Gastrocnemius medialis (tissue), 4 donors: ENCODE measurements around the gene SLC13A5. TPM values are rescaled to one million over a fixed set of nuclear protein-coding genes. Genes with fewer than 3 reads are reported as not detected.

Experiments used
- ATAC-seq, 2 donors: fragments of 150-250 bp; one replicate each; pipeline ENCODE4 v1.9.1; 2016
- DNase-seq, 2 donors: peaks; one replicate each; pipeline ENCODE4 v3.0.0-alpha.2; 2019
- H3K27ac ChIP-seq, 4 donors: fragments of 200-600 bp; sonication (generic); 1 replicate in 1 of 4; 2 replicates in 3 of 4; pipeline ENCODE4 v1.5.1; 2016 to 2018; ENCODE audit warnings: mild to moderate bottlenecking in 2 of 4, moderate library complexity in 1 of 4
- H3K27me3 ChIP-seq, 3 donors: fragments of 200-600 bp; sonication (generic) in 2 of 3; 1 replicate in 1 of 3; 2 replicates in 2 of 3; pipeline versions ENCODE4 v1.5.1 to v1.6.0; 2016 to 2019; ENCODE audit warnings: mild to moderate bottlenecking in 1 of 3, moderate library complexity in 1 of 3
- H3K36me3 ChIP-seq, 2 donors: fragments of 200-600 bp; sonication (generic) in 1 of 2; one replicate each; pipeline ENCODE4 v1.5.1; 2017 to 2018
- H3K4me1 ChIP-seq, 2 donors: fragments of 200-600 bp; sonication (generic) in 1 of 2; one replicate each; pipeline ENCODE4 v1.5.1; 2016 to 2017; ENCODE audit warnings: mild to moderate bottlenecking in 2 of 2
- H3K4me3 ChIP-seq, 4 donors: fragments of 200-600 bp; sonication (generic) in 3 of 4; 1 replicate in 1 of 4; 2 replicates in 3 of 4; pipeline ENCODE4 v1.5.1; 2016 to 2019; ENCODE audit warnings: mild to moderate bottlenecking in 2 of 4
- H3K9me3 ChIP-seq, 3 donors: fragments of 200-600 bp; sonication (generic) in 2 of 3; 1 replicate in 1 of 3; 2 replicates in 2 of 3; pipeline ENCODE4 v1.5.1; 2016 to 2019
- POLR2A ChIP-seq, 2 donors: fragments of 450-650 bp; IDR thresholded peaks; one replicate each; pipeline ENCODE4 v1.6.1; 2017; ENCODE audit warnings: antibody characterized with exemption in 2 of 2, mild to moderate bottlenecking in 2 of 2, moderate library complexity in 2 of 2
- in situ Hi-C, 4 donors: fragments of 200-750 bp; cut with MboI; loops; one replicate each; pipeline versions ENCODE4 v1.15.0 to v1.8.0; 2017; ENCODE audit warnings: low sequenced_read_pairs in 4 of 4
- intact Hi-C: fragments of 100-400 bp; cut with DNase I; formaldehyde crosslinking; loops from one replicate; pipeline ENCODE4 v1.15.1; 2023; ENCODE audit warnings: low total_unique reads
- total RNA-seq, 4 donors: library from RNA; depleted of rRNA; stranded (reverse); fragments of >200 nt; gene quantifications; one replicate each; pipeline versions ENCODE4 v1.1.0 to v1.2.3, GENCODE V29; 2016
- TF ChIP-seq, protein P1 (sequence below), 5 experiments: fragments of 450-650 bp in 3 of 5; fragments of 200-600 bp in 2 of 5; sonication (generic) in 2 of 5; IDR thresholded peaks in 4 of 5; conservative IDR thresholded peaks in 1 of 5; 1 replicate in 4 of 5; 2 replicates in 1 of 5; pipeline ENCODE4 v1.5.1; 2016 to 2019; ENCODE audit warnings: antibody characterized with exemption in 5 of 5, mild to moderate bottlenecking in 3 of 5, moderate library complexity in 3 of 5

Gene SLC13A5
- total RNA-seq, 4 donors from 2014 or later = 0.10 to 0.64 (median 0.39) TPM; not detected in 1

DNA sequence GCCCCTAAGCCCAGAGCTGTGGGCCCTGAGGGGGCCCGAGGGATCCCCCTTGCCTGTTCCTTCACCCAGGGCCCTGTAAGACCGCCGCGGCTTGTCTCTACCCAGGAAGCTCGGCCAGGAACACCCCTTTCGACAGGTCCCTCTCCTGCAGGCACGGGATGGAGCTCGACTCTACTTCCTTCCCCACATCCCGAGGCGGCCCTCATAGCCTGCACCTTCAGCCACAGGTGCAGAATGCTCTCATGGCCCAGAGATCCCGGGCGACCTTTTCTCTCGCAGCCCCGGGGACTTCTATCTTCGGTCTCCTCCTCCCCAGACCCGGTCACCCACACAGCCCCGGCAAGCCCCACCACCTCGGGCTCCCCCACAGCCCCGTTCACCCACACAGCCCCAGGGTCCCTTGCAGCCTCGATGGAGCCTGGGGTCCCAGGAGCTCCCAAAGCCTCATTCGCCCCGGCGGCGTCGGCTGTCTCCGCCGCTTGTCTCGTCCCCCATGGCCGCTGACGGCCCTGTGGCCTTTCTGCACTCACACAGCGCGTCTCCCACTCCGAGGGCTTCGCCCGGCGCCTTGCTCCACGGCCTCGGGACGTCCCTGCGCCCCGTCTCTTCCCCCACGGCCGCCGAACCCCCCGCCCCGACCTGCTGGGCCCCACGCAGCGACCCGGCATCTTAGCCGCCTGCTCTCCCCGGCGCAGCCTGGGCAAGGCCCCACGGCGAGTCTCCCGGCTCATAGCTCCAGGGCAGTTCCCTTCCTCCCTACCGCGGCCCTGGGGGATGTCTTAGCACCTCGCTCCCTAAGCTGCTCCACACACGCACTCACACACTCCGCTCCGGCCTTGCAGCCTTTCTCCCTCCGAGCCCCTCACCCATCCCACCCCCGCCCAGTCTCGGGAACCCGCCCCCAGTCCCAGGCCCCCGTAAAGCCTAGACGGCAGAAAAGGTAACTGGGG is 73.3 kb downstream of the SLC13A5 start:
- intact Hi-C loops = loop anchor here (2.0 kb wide), 1 partner anchor 167 kb away; no protein-coding TSS in a partner anchor
- ATAC-seq = peak; percentile 10 to 22
- peaks cover 0 to 8% of the 10 kb centered on the region in 2 donors for H3K36me3 ChIP-seq
- H3K27me3 ChIP-seq = no peaks in the 10 kb centered on the region
- in situ Hi-C loops = loop anchor here in 1 of 4 donors (25.0 kb wide), 1 partner anchor 372 kb away; the partner anchor contains the start of genes BCL6B and RNASEK
- H3K9me3 ChIP-seq = no peaks in the 10 kb centered on the region
- peak in 1 of 2 donors; percentile 15 for DNase-seq
- peak overlapping the region; percentile 91 to 97 (median 93) for H3K4me3 ChIP-seq
- H3K27ac ChIP-seq = peak overlapping the region; percentile 72 to 90 (median 82)
- TF ChIP-seq POLR2A (IDR thresholded peaks at IDR 0.05) = no peak
- TF ChIP-seq, protein P1, sequence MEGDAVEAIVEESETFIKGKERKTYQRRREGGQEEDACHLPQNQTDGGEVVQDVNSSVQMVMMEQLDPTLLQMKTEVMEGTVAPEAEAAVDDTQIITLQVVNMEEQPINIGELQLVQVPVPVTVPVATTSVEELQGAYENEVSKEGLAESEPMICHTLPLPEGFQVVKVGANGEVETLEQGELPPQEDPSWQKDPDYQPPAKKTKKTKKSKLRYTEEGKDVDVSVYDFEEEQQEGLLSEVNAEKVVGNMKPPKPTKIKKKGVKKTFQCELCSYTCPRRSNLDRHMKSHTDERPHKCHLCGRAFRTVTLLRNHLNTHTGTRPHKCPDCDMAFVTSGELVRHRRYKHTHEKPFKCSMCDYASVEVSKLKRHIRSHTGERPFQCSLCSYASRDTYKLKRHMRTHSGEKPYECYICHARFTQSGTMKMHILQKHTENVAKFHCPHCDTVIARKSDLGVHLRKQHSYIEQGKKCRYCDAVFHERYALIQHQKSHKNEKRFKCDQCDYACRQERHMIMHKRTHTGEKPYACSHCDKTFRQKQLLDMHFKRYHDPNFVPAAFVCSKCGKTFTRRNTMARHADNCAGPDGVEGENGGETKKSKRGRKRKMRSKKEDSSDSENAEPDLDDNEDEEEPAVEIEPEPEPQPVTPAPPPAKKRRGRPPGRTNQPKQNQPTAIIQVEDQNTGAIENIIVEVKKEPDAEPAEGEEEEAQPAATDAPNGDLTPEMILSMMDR (IDR thresholded peaks at IDR 0.05 in 4 of 5, conservative IDR thresholded peaks at IDR 0.05 in 1 of 5) = no peak
- H3K4me1 ChIP-seq = peaks cover 10 to 22% of the 10 kb centered on the region in 2 donors

DNA sequence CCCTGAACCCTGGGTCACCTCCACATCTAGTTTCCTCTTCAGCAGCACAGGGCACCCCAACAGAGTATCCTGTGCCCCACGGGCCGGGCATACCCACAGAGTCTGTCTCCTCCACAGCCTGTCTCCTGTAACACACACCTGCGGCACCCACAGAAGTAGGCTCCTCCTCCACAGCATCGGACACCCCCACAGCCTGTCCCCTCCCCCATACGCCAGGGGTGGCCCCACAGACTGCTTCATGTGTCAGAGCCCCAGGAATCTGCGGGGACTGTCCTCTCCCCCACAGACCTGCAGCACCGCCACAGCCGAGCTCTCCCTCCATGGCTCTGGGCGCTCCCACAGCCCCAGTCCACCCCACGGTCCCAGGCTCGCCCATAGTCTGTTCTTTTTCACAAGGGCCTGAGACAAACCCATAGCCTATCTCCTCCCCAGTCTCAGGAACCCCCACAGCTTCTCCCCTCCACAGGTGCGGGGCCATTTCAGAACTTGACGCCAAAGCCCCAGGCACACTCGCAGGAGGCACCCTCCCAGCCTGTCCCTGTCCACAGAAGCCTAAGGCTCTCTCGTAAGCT is 74.1 kb downstream of the SLC13A5 start:
- H3K27ac ChIP-seq = no peak overlapping the region
- no peaks in the 10 kb centered on the region for H3K27me3 ChIP-seq
- TF ChIP-seq POLR2A (IDR thresholded peaks at IDR 0.05) = no peak
- TF ChIP-seq, protein P1 (IDR thresholded peaks at IDR 0.05 in 4 of 5, conservative IDR thresholded peaks at IDR 0.05 in 1 of 5) = no peak

DNA sequence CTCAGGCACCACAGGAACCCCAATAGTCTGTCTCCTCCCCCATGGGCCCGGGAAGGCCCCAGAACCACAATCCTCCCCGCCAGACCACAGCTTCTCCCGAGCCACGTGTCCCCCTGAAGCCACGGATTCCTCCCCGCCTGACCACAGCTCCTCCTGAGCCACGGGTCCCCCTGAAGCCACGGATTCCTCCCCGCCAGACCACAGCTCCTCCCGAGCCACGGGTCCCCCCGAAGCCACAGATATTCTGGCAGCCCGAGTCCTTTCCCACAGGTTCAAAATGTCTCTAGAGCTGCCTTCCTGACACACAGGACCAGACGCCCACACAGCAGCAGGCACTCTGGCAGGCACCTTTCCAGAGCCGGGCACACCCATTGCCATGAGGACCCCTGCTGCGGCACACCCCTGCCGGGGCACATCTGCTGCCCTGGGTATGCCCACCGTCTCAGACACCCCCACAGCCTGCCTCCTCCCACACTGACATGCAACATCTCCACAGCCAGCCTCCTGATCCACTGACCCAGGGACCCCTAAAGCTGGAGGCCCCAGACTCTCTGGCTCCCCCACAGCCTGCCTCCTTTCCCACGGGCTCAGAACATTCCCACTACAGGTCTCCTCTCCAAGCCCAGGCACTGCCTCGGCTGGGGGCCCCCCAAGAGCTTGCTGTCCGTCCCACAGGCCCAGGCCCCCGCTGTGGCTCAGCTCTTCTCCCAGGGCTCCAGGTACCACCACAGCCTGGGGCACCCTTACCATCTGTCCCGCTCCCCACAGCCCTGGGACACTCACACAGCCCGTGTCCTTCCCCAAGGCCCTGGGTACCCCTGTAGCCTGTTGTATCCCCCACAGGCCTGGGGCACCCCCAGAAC is 74.9 kb downstream of the SLC13A5 start:
- H3K27ac ChIP-seq = no peak overlapping the region
- DNase-seq (no peak), ATAC-seq (no peak)
- in situ Hi-C loops = loop anchor here in 1 of 4 donors (25.0 kb wide), 1 partner anchor 374 kb away; the partner anchor contains the start of genes BCL6B and RNASEK
- H3K9me3 ChIP-seq = no peaks in the 10 kb centered on the region
- H3K27me3 ChIP-seq = no peaks in the 10 kb centered on the region
- no peak overlapping the region for H3K4me3 ChIP-seq
- TF ChIP-seq POLR2A (IDR thresholded peaks at IDR 0.05) = no peak
- TF ChIP-seq, protein P1 (IDR thresholded peaks at IDR 0.05 in 4 of 5, conservative IDR thresholded peaks at IDR 0.05 in 1 of 5) = no peak
- intact Hi-C loops = no loop called here
- peaks cover 0 to 10% of the 10 kb centered on the region in 2 donors for H3K36me3 ChIP-seq
- H3K4me1 ChIP-seq = peaks cover 10 to 22% of the 10 kb centered on the region in 2 donors

More for the DNA sequence above, 74.1 kb downstream of the SLC13A5 start:
- ATAC-seq = no peak
- H3K4me1 ChIP-seq = peaks cover 10 to 22% of the 10 kb centered on the region in 2 donors
- in situ Hi-C loops (loop anchor here in 1 of 4 donors (25.0 kb wide), 1 partner anchor 373 kb away; the partner anchor contains the start of genes BCL6B and RNASEK), intact Hi-C loops (no loop called here)
- no peak for DNase-seq
- no peaks in the 10 kb centered on the region for H3K9me3 ChIP-seq
- H3K4me3 ChIP-seq = peak overlapping the region; percentile 91 to 97 (median 93)
- peaks cover 0 to 10% of the 10 kb centered on the region in 2 donors for H3K36me3 ChIP-seq

DNA sequence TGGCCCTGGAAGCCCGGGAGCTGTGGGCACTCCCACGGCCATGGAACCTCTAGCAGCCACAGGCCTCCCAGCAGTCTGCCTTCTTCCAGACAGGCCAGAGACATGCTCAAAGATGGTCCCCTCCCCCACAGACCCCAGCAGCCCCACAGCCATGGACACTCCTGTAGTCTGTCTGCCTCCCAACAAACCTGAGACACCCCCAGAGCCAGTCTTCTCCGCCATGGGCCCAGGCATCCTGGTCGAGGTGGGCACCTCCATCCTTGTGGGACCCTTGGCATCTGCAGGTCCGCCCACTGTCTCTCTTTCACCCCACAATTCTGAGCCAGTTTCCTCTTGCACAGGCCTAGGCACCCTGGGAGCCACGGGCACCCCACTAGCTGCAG is 75.7 kb downstream of the SLC13A5 start:
- intact Hi-C loops = no loop called here
- H3K4me3 ChIP-seq = no peak overlapping the region
- H3K27me3 ChIP-seq = no peaks in the 10 kb centered on the region
- DNase-seq (no peak), ATAC-seq (no peak)
- TF ChIP-seq POLR2A (IDR thresholded peaks at IDR 0.05) = no peak
- TF ChIP-seq, protein P1 (IDR thresholded peaks at IDR 0.05 in 4 of 5, conservative IDR thresholded peaks at IDR 0.05 in 1 of 5) = no peak
- H3K36me3 ChIP-seq = peaks cover 0 to 19% of the 10 kb centered on the region in 2 donors
- H3K9me3 ChIP-seq = no peaks in the 10 kb centered on the region
- no peak overlapping the region for H3K27ac ChIP-seq
- in situ Hi-C loops = loop anchor here in 1 of 4 donors (25.0 kb wide), 1 partner anchor 375 kb away; the partner anchor contains the start of genes BCL6B and RNASEK
- peaks cover 10 to 22% of the 10 kb centered on the region in 2 donors for H3K4me1 ChIP-seq
